ENCODE data around the gene TMEM59L. TPM values are rescaled to one million over a fixed set of nuclear protein-coding genes. Genes with fewer than 3 reads are reported as not detected.
A peak's percentile ranks its signal among the peaks of the same experiment; 100 is the strongest.

TMEM59L gene
- total RNA-seq, 1 donor from 2014 or later = 0.11 TPM

DNA sequence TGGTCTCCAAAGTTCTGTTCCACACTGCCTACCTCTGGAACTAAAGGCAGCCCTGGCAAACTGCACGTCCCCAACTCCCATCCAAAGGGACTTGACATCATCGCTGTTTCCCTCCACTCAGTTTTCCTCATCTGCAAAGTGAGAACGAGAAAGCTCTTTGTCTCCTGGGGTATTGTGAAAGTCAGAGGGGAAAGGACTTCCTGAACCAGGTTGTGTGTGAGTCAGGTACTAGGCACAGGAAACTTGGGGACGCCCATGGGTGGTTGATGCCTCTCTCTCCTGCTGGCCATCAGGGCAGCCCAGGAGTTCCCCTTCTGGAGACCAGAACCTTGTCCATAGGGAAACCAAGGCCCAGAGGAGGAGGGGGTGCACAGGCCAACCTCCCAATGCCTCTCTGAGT is 10.8 kb upstream of the TMEM59L start:
- peak overlapping the region; percentile 53 for H3K27ac Mint-ChIP-seq
- Histone ChIP-seq H3K9ac (no peak overlapping the region), H3K79me2 (ENCODE audit: low read depth) (no peaks in the 10 kb centered on the region), H3F3A (ENCODE audit: low read depth) (peaks cover 29% of the 10 kb centered on the region), H3K4me1 (peaks cover 25% of the 10 kb centered on the region), H3K9me3 (ENCODE audit: low read depth) (no peaks in the 10 kb centered on the region), H2AFZ (replicated peaks) (no peak overlapping the region), H3K27ac (no peak overlapping the region), H3K27me3 (peaks cover 93% of the 10 kb centered on the region), H3K4me3 (no peak overlapping the region), H3K4me2 (no peak overlapping the region), H4K20me1 (ENCODE audit: low read depth) (peaks cover 43% of the 10 kb centered on the region), H3K36me3 (no peaks in the 10 kb centered on the region)
- peak overlapping the region; percentile 18 for H3K4me3 Mint-ChIP-seq
- no peak for DNase-seq (ENCODE audit: low spot score)
- peaks cover 2% of the 10 kb centered on the region for H3K36me3 Mint-ChIP-seq
- peaks cover 2% of the 10 kb centered on the region for H3K9me3 Mint-ChIP-seq
- H3K4me1 Mint-ChIP-seq = peaks cover 14% of the 10 kb centered on the region
- TF ChIP-seq EZH2 (IDR thresholded peaks at IDR 0.05) (no peak), EZH2phosphoT487 (IDR thresholded peaks at IDR 0.05) (no peak)
- TF ChIP-seq, protein P1, sequence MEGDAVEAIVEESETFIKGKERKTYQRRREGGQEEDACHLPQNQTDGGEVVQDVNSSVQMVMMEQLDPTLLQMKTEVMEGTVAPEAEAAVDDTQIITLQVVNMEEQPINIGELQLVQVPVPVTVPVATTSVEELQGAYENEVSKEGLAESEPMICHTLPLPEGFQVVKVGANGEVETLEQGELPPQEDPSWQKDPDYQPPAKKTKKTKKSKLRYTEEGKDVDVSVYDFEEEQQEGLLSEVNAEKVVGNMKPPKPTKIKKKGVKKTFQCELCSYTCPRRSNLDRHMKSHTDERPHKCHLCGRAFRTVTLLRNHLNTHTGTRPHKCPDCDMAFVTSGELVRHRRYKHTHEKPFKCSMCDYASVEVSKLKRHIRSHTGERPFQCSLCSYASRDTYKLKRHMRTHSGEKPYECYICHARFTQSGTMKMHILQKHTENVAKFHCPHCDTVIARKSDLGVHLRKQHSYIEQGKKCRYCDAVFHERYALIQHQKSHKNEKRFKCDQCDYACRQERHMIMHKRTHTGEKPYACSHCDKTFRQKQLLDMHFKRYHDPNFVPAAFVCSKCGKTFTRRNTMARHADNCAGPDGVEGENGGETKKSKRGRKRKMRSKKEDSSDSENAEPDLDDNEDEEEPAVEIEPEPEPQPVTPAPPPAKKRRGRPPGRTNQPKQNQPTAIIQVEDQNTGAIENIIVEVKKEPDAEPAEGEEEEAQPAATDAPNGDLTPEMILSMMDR (IDR thresholded peaks at IDR 0.05) = no peak
- peaks cover 46% of the 10 kb centered on the region for H3K27me3 Mint-ChIP-seq (ENCODE audit: insufficient read depth, low read depth)

DNA sequence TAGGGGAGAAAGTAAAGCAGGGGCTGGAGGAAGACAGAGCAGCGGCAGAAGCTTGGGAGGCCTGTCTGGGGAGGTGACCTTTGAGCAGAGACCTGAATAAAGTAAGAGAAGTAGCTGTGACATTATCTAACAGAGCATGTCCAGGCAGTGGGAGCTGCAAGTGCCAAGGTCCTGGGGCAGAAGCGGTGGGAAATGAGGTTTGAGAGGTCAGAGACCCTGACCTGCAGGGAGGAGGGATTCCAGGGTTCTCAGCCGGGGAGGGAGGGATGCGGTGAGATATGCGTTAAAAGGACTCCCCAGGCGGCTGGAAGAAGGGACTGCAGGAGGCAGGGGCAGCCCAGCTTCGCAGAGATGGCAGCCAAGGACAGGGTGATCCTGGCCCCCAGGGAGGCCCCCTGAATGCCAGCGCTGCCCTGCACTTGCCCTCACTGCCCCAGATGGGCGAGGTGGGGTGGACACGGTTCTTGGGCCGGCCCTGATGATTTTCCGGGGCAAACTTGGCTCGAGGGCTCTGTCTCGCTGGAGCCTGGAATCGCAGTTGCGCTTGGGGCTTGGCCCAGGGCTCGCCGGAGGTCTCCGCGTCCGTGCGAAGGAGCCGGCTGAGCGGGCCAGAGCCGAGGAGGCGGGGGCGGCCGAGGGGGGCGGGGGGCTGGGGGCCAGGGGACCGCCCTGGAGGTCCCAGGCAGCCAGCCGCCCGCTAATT is 9.3 kb upstream of the TMEM59L start:
- Histone ChIP-seq H3K4me3 (peak overlapping the region; percentile 6), H3K27me3 (peaks cover 98% of the 10 kb centered on the region)

DNA sequence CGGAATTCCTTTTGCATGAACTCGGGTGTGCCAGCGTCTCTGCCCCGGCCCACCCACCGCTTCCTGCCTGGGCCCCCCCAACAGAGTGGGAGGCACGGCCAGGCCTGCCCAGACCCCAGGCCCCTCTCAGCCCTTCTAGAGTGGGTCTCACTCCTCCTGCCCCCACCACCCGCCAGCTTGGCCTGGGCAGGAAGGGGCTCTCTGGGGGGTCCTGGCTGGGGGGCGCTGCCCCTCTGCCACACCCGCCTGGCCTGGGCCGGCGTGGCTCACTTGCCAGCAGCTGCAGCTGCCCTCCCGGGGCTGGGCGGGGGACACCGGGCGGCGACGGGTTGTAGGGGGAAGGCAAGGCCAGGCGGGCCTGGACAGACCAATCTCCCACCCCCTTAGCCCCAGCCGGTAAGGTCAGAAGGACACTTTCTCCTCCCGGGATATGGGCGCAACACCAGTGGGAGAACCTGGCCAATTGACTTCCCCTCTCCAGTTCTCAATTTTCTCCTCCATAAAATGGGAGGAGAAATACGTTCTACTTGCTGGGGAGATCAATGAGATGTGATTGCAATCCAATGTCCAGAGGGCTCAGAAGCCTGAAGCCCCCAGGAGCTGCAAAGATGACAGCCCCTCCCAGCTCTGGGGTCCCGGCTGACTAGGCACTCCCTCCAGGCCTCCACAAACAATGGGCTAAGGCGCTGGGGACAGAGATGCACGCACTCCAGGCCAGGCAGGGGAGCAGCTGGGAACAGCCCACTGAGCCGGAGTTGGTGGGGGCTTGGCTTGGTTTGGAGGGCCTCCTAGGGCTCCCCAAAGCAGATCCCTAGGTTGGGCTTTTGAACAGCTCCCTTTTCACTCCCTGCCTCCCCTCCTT is 8.5 kb upstream of the TMEM59L start:
- no peaks in the 10 kb centered on the region for H3K36me3 ChIP-seq
- no peak overlapping the region for H3K9ac ChIP-seq
- peaks cover 98% of the 10 kb centered on the region for H3K27me3 ChIP-seq
- peaks cover 2% of the 10 kb centered on the region for H3K9me3 Mint-ChIP-seq
- peaks cover 39% of the 10 kb centered on the region for H3F3A ChIP-seq (ENCODE audit: low read depth)
- peaks cover 2% of the 10 kb centered on the region for H3K36me3 Mint-ChIP-seq
- H2AFZ ChIP-seq (replicated peaks) = no peak overlapping the region
- H3K9me3 ChIP-seq (ENCODE audit: low read depth) = no peaks in the 10 kb centered on the region
- peak; percentile 68 for DNase-seq (ENCODE audit: low spot score)
- peak overlapping the region; percentile 43 for H3K4me3 Mint-ChIP-seq
- peak overlapping the region; percentile 6 for H3K4me3 ChIP-seq
- H3K4me1 Mint-ChIP-seq = peaks cover 14% of the 10 kb centered on the region
- H3K79me2 ChIP-seq (ENCODE audit: low read depth) = no peaks in the 10 kb centered on the region
- TF ChIP-seq, protein P1 (IDR thresholded peaks at IDR 0.05) = no peak
- TF ChIP-seq EZH2 (IDR thresholded peaks at IDR 0.05) (peak; percentile 41), EZH2phosphoT487 (IDR thresholded peaks at IDR 0.05) (peak; percentile 54)
- H3K27ac ChIP-seq = no peak overlapping the region
- H4K20me1 ChIP-seq (ENCODE audit: low read depth) = peaks cover 59% of the 10 kb centered on the region
- peak overlapping the region; percentile 60 for H3K4me2 ChIP-seq
- no peak overlapping the region for H3K27ac Mint-ChIP-seq
- peaks cover 65% of the 10 kb centered on the region for H3K27me3 Mint-ChIP-seq (ENCODE audit: insufficient read depth, low read depth)
- H3K4me1 ChIP-seq = peaks cover 21% of the 10 kb centered on the region

More for the DNA sequence above, 9.3 kb upstream of the TMEM59L start:
- H3K9me3 ChIP-seq (ENCODE audit: low read depth) = no peaks in the 10 kb centered on the region
- H3F3A ChIP-seq (ENCODE audit: low read depth) = peaks cover 31% of the 10 kb centered on the region
- Mint-ChIP-seq H3K9me3 (peaks cover 2% of the 10 kb centered on the region), H3K27ac (no peak overlapping the region), H3K4me1 (peaks cover 11% of the 10 kb centered on the region), H3K4me3 (peak overlapping the region; percentile 76), H3K36me3 (peaks cover 2% of the 10 kb centered on the region), H3K27me3 (ENCODE audit: insufficient read depth, low read depth) (peaks cover 57% of the 10 kb centered on the region)
- peak overlapping the region; percentile 60 for H3K4me2 ChIP-seq
- no peak overlapping the region for H2AFZ ChIP-seq (replicated peaks)
- TF ChIP-seq, protein P1 (IDR thresholded peaks at IDR 0.05) = peak; percentile 29
- no peak for TF ChIP-seq EZH2phosphoT487 (IDR thresholded peaks at IDR 0.05)
- H3K27ac ChIP-seq = no peak overlapping the region
- no peaks in the 10 kb centered on the region for H3K79me2 ChIP-seq (ENCODE audit: low read depth)
- peak; percentile 75 for DNase-seq (ENCODE audit: low spot score)
- no peak overlapping the region for H3K9ac ChIP-seq
- H3K36me3 ChIP-seq = no peaks in the 10 kb centered on the region
- peaks cover 51% of the 10 kb centered on the region for H4K20me1 ChIP-seq (ENCODE audit: low read depth)
- H3K4me1 ChIP-seq = peaks cover 21% of the 10 kb centered on the region

All from neural progenitor cell (in vitro differentiated cells).